ENCODE measurements around the gene TRMT1. TPM values are rescaled to one million over a fixed set of nuclear protein-coding genes. Genes with fewer than 3 reads are reported as not detected.

Gene TRMT1
- total and polyA plus RNA-seq, 5 donors from 2014 or later, result 16.0 to 57.6 (median 21.2) TPM

- H3K4me1 ChIP-seq (ENCODE audit: control insufficient read depth, insufficient read depth, low read length, poor library complexity, severe bottlenecking), result no peaks in the 10 kb centered on the region
- no peaks in the 10 kb centered on the region for H3K9me3 ChIP-seq (ENCODE audit: control insufficient read depth in 2 of 2, low read length in 2 of 2)
- ATAC-seq (ENCODE audit: low read depth in 2 of 2) (no peak), DNase-seq (no peak)
- Mint-ChIP-seq H3K4me3 (no peak overlapping the region), H3K27me3 (no peaks in the 10 kb centered on the region), H3K4me1 (no peaks in the 10 kb centered on the region), H3K27ac (no peak overlapping the region), H3K36me3 (no peaks in the 10 kb centered on the region), H3K9me3 (no peaks in the 10 kb centered on the region)
- no peaks in the 10 kb centered on the region for H3K27me3 ChIP-seq (ENCODE audit: control insufficient read depth, insufficient read depth, low read length)
- H3K36me3 ChIP-seq (ENCODE audit: control insufficient read depth, insufficient read depth, low read length), result no peaks in the 10 kb centered on the region
- H3K4me3 ChIP-seq (ENCODE audit: low read depth, low read length), result no peak overlapping the region
- no peak overlapping the region for H3K27ac ChIP-seq (ENCODE audit: insufficient read depth, low read length, poor library complexity, severe bottlenecking)
Measured at GRCh38 chr19:13076320-13076719, 40.2 kb downstream of the TRMT1 start.

GRCh38 chr19:13074378-13074777 is 42.2 kb downstream of the TRMT1 start:
- Mint-ChIP-seq H3K4me3 (no peak overlapping the region), H3K36me3 (no peaks in the 10 kb centered on the region), H3K4me1 (no peaks in the 10 kb centered on the region), H3K9me3 (no peaks in the 10 kb centered on the region), H3K27ac (no peak overlapping the region), H3K27me3 (no peaks in the 10 kb centered on the region)
- no peaks in the 10 kb centered on the region for H3K9me3 ChIP-seq (ENCODE audit: control insufficient read depth in 2 of 2, low read length in 2 of 2)
- H3K36me3 ChIP-seq (ENCODE audit: control insufficient read depth, insufficient read depth, low read length), result no peaks in the 10 kb centered on the region
- no peak overlapping the region for H3K27ac ChIP-seq (ENCODE audit: insufficient read depth, low read length, poor library complexity, severe bottlenecking)
- DNase-seq, result no peak
- H3K27me3 ChIP-seq (ENCODE audit: control insufficient read depth, insufficient read depth, low read length), result no peaks in the 10 kb centered on the region
- no peaks in the 10 kb centered on the region for H3K4me1 ChIP-seq (ENCODE audit: control insufficient read depth, insufficient read depth, low read length, poor library complexity, severe bottlenecking)
- H3K4me3 ChIP-seq (ENCODE audit: low read depth, low read length), result no peak overlapping the region
- no peak for ATAC-seq (ENCODE audit: low read depth in 2 of 2)

GRCh38 chr19:13073263-13073662 is 43.3 kb downstream of the TRMT1 start:
- H3K4me3 ChIP-seq (ENCODE audit: low read depth, low read length), result no peak overlapping the region
- H3K27me3 ChIP-seq (ENCODE audit: control insufficient read depth, insufficient read depth, low read length), result no peaks in the 10 kb centered on the region
- Mint-ChIP-seq H3K27me3 (no peaks in the 10 kb centered on the region), H3K36me3 (no peaks in the 10 kb centered on the region), H3K4me1 (no peaks in the 10 kb centered on the region), H3K27ac (no peak overlapping the region), H3K9me3 (no peaks in the 10 kb centered on the region), H3K4me3 (no peak overlapping the region)
- DNase-seq (no peak), ATAC-seq (ENCODE audit: low read depth in 2 of 2) (no peak)
- no peaks in the 10 kb centered on the region for H3K36me3 ChIP-seq (ENCODE audit: control insufficient read depth, insufficient read depth, low read length)
- no peak overlapping the region for H3K27ac ChIP-seq (ENCODE audit: insufficient read depth, low read length, poor library complexity, severe bottlenecking)
- no peaks in the 10 kb centered on the region for H3K4me1 ChIP-seq (ENCODE audit: control insufficient read depth, insufficient read depth, low read length, poor library complexity, severe bottlenecking)
- no peaks in the 10 kb centered on the region for H3K9me3 ChIP-seq (ENCODE audit: control insufficient read depth in 2 of 2, low read length in 2 of 2)

GRCh38 chr19:13072188-13072908 is 44.2 kb downstream of the TRMT1 start:
- ATAC-seq (ENCODE audit: low read depth in 2 of 2) (no peak), DNase-seq (no peak)
- Histone ChIP-seq H3K27me3 (ENCODE audit: control insufficient read depth, insufficient read depth, low read length) (no peaks in the 10 kb centered on the region), H3K4me3 (ENCODE audit: low read depth, low read length) (no peak overlapping the region), H3K9me3 (ENCODE audit: control insufficient read depth in 2 of 2, low read length in 2 of 2) (no peaks in the 10 kb centered on the region), H3K4me1 (ENCODE audit: control insufficient read depth, insufficient read depth, low read length, poor library complexity, severe bottlenecking) (no peaks in the 10 kb centered on the region), H3K27ac (ENCODE audit: insufficient read depth, low read length, poor library complexity, severe bottlenecking) (no peak overlapping the region), H3K36me3 (ENCODE audit: control insufficient read depth, insufficient read depth, low read length) (no peaks in the 10 kb centered on the region)
- H3K9me3 Mint-ChIP-seq, result no peaks in the 10 kb centered on the region
- no peaks in the 10 kb centered on the region for H3K27me3 Mint-ChIP-seq
- no peaks in the 10 kb centered on the region for H3K4me1 Mint-ChIP-seq
- no peak overlapping the region for H3K27ac Mint-ChIP-seq
- H3K4me3 Mint-ChIP-seq, result no peak overlapping the region
- H3K36me3 Mint-ChIP-seq, result no peaks in the 10 kb centered on the region

- Mint-ChIP-seq H3K36me3 (no peaks in the 10 kb centered on the region), H3K27ac (no peak overlapping the region), H3K4me1 (no peaks in the 10 kb centered on the region), H3K9me3 (no peaks in the 10 kb centered on the region), H3K27me3 (peaks cover under 1% of the 10 kb centered on the region), H3K4me3 (no peak overlapping the region)
- Histone ChIP-seq H3K36me3 (ENCODE audit: control insufficient read depth, insufficient read depth, low read length) (no peaks in the 10 kb centered on the region), H3K27me3 (ENCODE audit: control insufficient read depth, insufficient read depth, low read length) (no peaks in the 10 kb centered on the region), H3K4me3 (ENCODE audit: low read depth, low read length) (no peak overlapping the region), H3K4me1 (ENCODE audit: control insufficient read depth, insufficient read depth, low read length, poor library complexity, severe bottlenecking) (no peaks in the 10 kb centered on the region), H3K27ac (ENCODE audit: insufficient read depth, low read length, poor library complexity, severe bottlenecking) (no peak overlapping the region), H3K9me3 (ENCODE audit: control insufficient read depth in 2 of 2, low read length in 2 of 2) (no peaks in the 10 kb centered on the region)
- DNase-seq, result no peak
- no peak for ATAC-seq (ENCODE audit: low read depth in 2 of 2)
Measured at GRCh38 chr19:13071444-13072187, 44.9 kb downstream of the TRMT1 start.

GRCh38 chr19:13070425-13071140 is 46.0 kb downstream of the TRMT1 start:
- ATAC-seq (ENCODE audit: low read depth in 2 of 2), result no peak
- Histone ChIP-seq H3K27ac (ENCODE audit: insufficient read depth, low read length, poor library complexity, severe bottlenecking) (no peak overlapping the region), H3K4me3 (ENCODE audit: low read depth, low read length) (no peak overlapping the region), H3K27me3 (ENCODE audit: control insufficient read depth, insufficient read depth, low read length) (no peaks in the 10 kb centered on the region), H3K9me3 (ENCODE audit: control insufficient read depth in 2 of 2, low read length in 2 of 2) (no peaks in the 10 kb centered on the region), H3K36me3 (ENCODE audit: control insufficient read depth, insufficient read depth, low read length) (no peaks in the 10 kb centered on the region), H3K4me1 (ENCODE audit: control insufficient read depth, insufficient read depth, low read length, poor library complexity, severe bottlenecking) (no peaks in the 10 kb centered on the region)
- peaks cover 4% of the 10 kb centered on the region for H3K27me3 Mint-ChIP-seq
- no peaks in the 10 kb centered on the region for H3K9me3 Mint-ChIP-seq
- no peaks in the 10 kb centered on the region for H3K36me3 Mint-ChIP-seq
- H3K4me3 Mint-ChIP-seq, result no peak overlapping the region
- no peak for DNase-seq
- no peaks in the 10 kb centered on the region for H3K4me1 Mint-ChIP-seq
- no peak overlapping the region for H3K27ac Mint-ChIP-seq

GRCh38 chr19:13069415-13070359 is 46.9 kb downstream of the TRMT1 start:
- Mint-ChIP-seq H3K9me3 (no peaks in the 10 kb centered on the region), H3K27ac (peak overlapping the region in 1 of 3 donors; percentile 63), H3K27me3 (peaks cover 4% of the 10 kb centered on the region), H3K4me3 (no peak overlapping the region), H3K36me3 (no peaks in the 10 kb centered on the region), H3K4me1 (no peaks in the 10 kb centered on the region)
- Histone ChIP-seq H3K4me1 (ENCODE audit: control insufficient read depth, insufficient read depth, low read length, poor library complexity, severe bottlenecking) (no peaks in the 10 kb centered on the region), H3K36me3 (ENCODE audit: control insufficient read depth, insufficient read depth, low read length) (no peaks in the 10 kb centered on the region), H3K9me3 (ENCODE audit: control insufficient read depth in 2 of 2, low read length in 2 of 2) (no peaks in the 10 kb centered on the region), H3K4me3 (ENCODE audit: low read depth, low read length) (no peak overlapping the region), H3K27me3 (ENCODE audit: control insufficient read depth, insufficient read depth, low read length) (no peaks in the 10 kb centered on the region), H3K27ac (ENCODE audit: insufficient read depth, low read length, poor library complexity, severe bottlenecking) (no peak overlapping the region)
- ATAC-seq (ENCODE audit: low read depth in 2 of 2), result no peak
- no peak for DNase-seq
